HEK293T (cell line): ENCODE measurements around the gene BRD3.

Source experiments
- BHLHE40 ChIP-seq: fragments of 450-650 bp; IDR thresholded peaks from 2 replicates; pipeline ENCODE4 v1.6.1; 2016; ENCODE audit warnings: mild to moderate bottlenecking, moderate library complexity, borderline replicate concordance
- ELF4 ChIP-seq: fragments of 450-650 bp; IDR thresholded peaks from 2 replicates; pipeline ENCODE4 v1.6.1; 2017; ENCODE audit warnings: antibody characterized with exemption
- LEF1 ChIP-seq: fragments of 450-650 bp; IDR thresholded peaks from 2 replicates; pipeline ENCODE4 v1.6.1; 2017; ENCODE audit warnings: mild to moderate bottlenecking, borderline replicate concordance
- SP1 ChIP-seq: fragments of 450-650 bp; IDR thresholded peaks from 2 replicates; pipeline ENCODE4 v1.6.1; 2017
- SUZ12 ChIP-seq: fragments of 450-650 bp; IDR thresholded peaks from 2 replicates; pipeline ENCODE4 v1.6.1; 2016; ENCODE audit warnings: mild to moderate bottlenecking
- TF ChIP-seq, protein P1 (sequence below): fragments of 450-650 bp; IDR thresholded peaks from 2 replicates; pipeline ENCODE4 v1.6.1; 2016

- TF ChIP-seq SUZ12 (no peak), SP1 (no peak), LEF1 (no peak), BHLHE40 (no peak), ELF4 (no peak)
- TF ChIP-seq, protein P1, sequence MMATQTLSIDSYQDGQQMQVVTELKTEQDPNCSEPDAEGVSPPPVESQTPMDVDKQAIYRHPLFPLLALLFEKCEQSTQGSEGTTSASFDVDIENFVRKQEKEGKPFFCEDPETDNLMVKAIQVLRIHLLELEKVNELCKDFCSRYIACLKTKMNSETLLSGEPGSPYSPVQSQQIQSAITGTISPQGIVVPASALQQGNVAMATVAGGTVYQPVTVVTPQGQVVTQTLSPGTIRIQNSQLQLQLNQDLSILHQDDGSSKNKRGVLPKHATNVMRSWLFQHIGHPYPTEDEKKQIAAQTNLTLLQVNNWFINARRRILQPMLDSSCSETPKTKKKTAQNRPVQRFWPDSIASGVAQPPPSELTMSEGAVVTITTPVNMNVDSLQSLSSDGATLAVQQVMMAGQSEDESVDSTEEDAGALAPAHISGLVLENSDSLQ = no peak
These were observed 44.7 kb upstream of the BRD3 start for GRCh38 chr9:134112561-134112960.
